Measurements from ENCODE around the gene REV3L. TPM values are rescaled to one million over a fixed set of nuclear protein-coding genes. Genes with fewer than 3 reads are reported as not detected.
"Not testable (repeated sequence)": the region's sequence is repeated elsewhere in the genome, so short reads cannot be mapped to it uniquely, and the experiment has no call there.

Gene REV3L
- total RNA-seq, 2 donors from 2014 or later: 18.9 to 19.8 TPM

DNA sequence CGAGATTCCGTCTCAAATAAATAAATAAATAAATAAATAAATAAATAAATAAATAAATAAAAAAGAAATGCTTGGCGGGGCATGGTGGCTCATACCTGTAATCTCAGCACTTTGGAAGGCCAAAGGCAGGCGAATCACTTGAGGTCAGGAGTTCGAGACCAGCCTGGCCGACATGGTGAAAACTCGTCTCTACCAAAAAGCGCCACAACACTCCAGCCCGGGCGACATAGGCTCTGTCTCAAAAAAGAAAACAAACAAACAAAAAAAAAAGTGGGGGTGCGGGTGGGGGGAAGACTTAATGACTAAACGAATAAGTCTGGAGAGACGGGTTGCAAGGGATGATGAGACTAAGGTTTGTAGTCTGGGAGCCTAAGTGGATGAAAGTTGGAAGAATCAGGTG, 225.0 kb downstream of the REV3L start:
- H3K36me3 Mint-ChIP-seq (ENCODE audit: low read depth): peaks cover 4% of the 10 kb centered on the region
- ATAC-seq (no peak), DNase-seq (no peak)
- no peaks in the 10 kb centered on the region for H3K9me3 ChIP-seq (ENCODE audit: control insufficient read depth, low read length, poor library complexity, severe bottlenecking)
- H3K27me3 Mint-ChIP-seq: peaks cover 21% of the 10 kb centered on the region
- no peak overlapping the region for H3K4me3 Mint-ChIP-seq
- H3K4me1 Mint-ChIP-seq: peaks cover 15% of the 10 kb centered on the region
- H3K27ac Mint-ChIP-seq: peak overlapping the region; percentile 93

DNA sequence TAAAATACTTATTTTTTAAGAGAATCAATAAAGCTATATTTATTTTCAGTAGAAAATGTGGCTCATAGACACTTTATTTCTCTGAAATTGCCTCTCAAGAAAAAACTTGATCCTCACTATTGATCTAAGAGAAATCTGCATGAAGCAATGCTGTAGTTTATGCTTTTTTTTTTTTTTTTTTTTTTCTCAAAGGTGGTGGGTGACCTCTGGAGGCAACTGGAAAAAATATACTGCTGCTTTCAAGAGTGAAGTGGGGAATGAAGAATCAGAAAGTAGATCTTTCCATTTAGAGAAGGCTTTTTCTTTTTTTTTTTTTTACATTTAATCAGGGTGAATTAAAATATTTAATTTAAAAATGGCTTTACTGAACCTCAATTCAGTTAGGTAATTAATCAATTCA, 226.4 kb downstream of the REV3L start:
- Mint-ChIP-seq H3K4me1 (peaks cover 15% of the 10 kb centered on the region), H3K27me3 (peaks cover 21% of the 10 kb centered on the region), H3K36me3 (ENCODE audit: low read depth) (peaks cover 4% of the 10 kb centered on the region), H3K27ac (no peak overlapping the region), H3K4me3 (no peak overlapping the region)
- ATAC-seq: no peak
- H3K9me3 ChIP-seq (ENCODE audit: control insufficient read depth, low read length, poor library complexity, severe bottlenecking): no peaks in the 10 kb centered on the region
- no peak for DNase-seq

DNA sequence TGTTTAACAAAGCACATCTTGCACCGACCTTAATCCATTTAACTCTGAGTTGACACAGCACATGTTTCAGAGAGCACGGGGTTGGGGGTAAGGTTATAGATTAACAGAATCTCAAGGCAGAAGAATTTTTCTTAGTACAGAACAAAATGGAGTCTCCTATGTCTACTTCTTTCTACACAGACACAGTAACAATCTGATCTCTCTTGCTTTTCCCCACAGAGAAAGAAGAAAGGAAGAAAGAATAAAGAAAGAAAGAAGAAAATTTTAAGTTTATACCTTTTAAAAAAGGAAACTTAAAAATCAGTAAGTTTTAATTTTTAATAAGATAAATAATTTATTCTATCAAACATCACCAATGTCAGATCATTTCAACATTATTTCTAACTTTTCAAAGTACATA, 227.2 kb downstream of the REV3L start:
- H3K4me3 Mint-ChIP-seq; ATAC-seq; H3K36me3 Mint-ChIP-seq (ENCODE audit: low read depth); H3K27ac Mint-ChIP-seq; H3K9me3 ChIP-seq (ENCODE audit: control insufficient read depth, low read length, poor library complexity, severe bottlenecking); DNase-seq: not testable (repeated sequence)
- H3K27me3 Mint-ChIP-seq: peaks cover 21% of the 10 kb centered on the region
- H3K4me1 Mint-ChIP-seq: peaks cover 13% of the 10 kb centered on the region

DNA sequence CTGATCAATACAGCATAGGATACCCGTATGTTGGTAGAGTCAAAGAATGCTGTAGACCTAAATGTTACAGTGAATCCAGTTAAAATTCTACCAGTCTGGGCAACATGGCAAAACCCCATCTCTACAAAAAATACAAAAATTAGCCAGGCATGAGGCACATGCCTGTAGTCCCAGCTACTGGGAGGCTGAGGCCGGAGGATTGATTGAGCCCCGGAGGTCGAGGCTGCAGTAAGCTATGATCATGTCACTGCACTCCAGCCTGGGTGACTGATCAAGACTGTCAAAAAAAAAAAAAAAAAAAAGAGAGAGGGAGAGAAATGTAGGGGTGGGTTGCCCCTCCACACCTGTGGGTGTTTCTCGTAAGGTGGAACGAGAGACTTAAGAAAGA, 228.2 kb downstream of the REV3L start:
- Mint-ChIP-seq H3K4me1 (peaks cover 9% of the 10 kb centered on the region), H3K27ac (no peak overlapping the region)

DNA sequence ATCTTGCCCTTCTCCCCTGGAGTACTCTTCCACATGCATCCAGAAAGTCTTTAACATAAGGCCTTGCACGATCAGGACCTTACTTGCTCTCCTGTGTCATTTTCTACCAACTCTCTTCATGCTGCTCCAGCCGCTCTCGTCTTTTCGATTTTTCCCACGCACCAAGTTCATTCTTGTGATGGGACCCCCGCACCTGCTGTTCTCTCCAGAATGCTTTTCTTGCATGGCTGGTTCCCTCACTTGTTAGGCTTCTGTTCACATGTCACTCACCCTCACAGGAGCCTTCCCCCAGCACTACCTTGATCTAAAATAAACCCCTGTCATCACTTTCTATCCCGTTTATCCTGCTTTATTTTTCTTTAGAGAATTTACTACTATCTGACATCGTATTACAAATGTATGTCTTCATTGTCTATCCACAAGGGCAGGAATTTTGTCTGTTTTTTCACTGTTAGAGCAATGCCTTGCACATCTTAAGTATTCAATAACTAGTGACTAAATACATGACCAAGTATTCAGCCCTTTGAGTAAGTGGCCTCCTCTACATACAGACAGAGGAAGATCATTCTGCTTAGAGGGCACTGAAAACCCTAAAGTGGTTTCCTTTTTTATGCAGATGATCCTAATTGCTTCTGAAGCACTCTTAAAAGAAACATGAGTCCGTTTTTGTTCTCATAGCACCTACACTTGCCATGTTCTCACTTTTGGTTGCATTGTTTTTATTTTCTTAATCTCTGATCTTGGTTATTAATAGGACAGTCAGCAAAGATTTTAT, 228.8 kb downstream of the REV3L start:
- ATAC-seq: no peak
- no peak overlapping the region for H3K27ac Mint-ChIP-seq
- H3K27me3 Mint-ChIP-seq: peaks cover 21% of the 10 kb centered on the region
- no peaks in the 10 kb centered on the region for H3K9me3 ChIP-seq (ENCODE audit: control insufficient read depth, low read length, poor library complexity, severe bottlenecking)
- H3K4me1 Mint-ChIP-seq: peaks cover 9% of the 10 kb centered on the region
- no peak for DNase-seq
- H3K4me3 Mint-ChIP-seq: no peak overlapping the region
- peaks cover 4% of the 10 kb centered on the region for H3K36me3 Mint-ChIP-seq (ENCODE audit: low read depth)

More for the DNA sequence above, 228.2 kb downstream of the REV3L start:
- ATAC-seq: no peak
- Mint-ChIP-seq H3K36me3 (ENCODE audit: low read depth) (peaks cover 4% of the 10 kb centered on the region), H3K4me3 (no peak overlapping the region), H3K27me3 (peaks cover 21% of the 10 kb centered on the region)
- H3K9me3 ChIP-seq (ENCODE audit: control insufficient read depth, low read length, poor library complexity, severe bottlenecking): no peaks in the 10 kb centered on the region
- no peak for DNase-seq

DNA sequence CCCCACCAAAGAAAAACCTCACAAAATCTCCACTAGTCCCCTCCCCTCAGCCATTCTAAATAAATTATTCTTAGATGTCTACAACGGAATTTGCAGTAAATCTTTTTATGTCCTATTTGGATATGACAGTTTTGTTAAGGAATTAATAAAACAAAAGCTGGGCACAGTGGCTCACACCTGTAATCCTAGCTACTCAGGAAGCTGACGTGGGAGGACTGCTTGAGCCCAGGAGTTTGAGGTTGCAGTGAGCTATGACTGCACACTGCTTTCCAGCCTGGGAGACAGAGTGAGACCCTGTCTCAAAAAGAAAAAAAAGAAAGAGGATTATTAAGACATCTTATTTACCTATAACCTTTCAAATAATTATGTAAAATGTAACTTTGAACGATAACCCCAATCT, 230.3 kb downstream of the REV3L start:
- Mint-ChIP-seq H3K27ac (no peak overlapping the region), H3K27me3 (peaks cover 21% of the 10 kb centered on the region), H3K36me3 (ENCODE audit: low read depth) (peaks cover 4% of the 10 kb centered on the region), H3K4me3 (no peak overlapping the region), H3K4me1 (peaks cover 2% of the 10 kb centered on the region)
- ATAC-seq: no peak
- no peaks in the 10 kb centered on the region for H3K9me3 ChIP-seq (ENCODE audit: control insufficient read depth, low read length, poor library complexity, severe bottlenecking)
- no peak for DNase-seq

DNA sequence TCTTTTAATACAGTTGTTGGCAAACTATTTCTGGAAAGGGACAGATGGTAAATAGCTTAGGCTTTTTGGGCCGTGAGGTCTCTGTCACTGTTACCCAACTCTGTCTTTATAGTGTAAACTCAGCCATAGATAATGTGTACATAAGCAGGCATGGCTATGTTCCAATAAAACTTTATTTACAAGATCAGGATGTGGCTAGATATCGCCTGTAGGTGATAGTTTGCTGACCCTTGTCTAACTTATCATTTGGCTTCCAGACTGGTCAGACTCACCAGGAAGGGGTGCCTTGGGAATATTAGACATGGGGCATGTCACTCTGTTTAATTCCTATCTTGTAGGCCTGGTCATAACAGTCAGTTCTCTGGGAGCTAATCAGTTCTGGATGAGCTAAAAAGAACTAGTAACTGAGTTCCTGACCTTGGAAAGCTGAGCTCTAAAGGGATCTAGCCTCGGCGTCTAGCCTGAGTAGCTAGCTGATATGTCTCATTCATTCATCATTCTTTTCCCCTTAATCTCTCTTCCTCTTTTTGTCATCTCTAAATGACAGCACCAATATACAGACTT, 232.1 kb downstream of the REV3L start:
- Mint-ChIP-seq H3K4me3 (no peak overlapping the region), H3K4me1 (peaks cover 2% of the 10 kb centered on the region), H3K36me3 (ENCODE audit: low read depth) (peaks cover 7% of the 10 kb centered on the region), H3K27ac (no peak overlapping the region), H3K27me3 (peaks cover 23% of the 10 kb centered on the region)
- H3K9me3 ChIP-seq (ENCODE audit: control insufficient read depth, low read length, poor library complexity, severe bottlenecking): no peaks in the 10 kb centered on the region
- ATAC-seq (no peak), DNase-seq (no peak)

Other genes with a start within 250 kb of the REV3L start
- gene TRAF3IP2, start 122.7 kb upstream of the REV3L start, total RNA-seq: 10 to 100 TPM; 19.9 to 33.5 TPM

All from T-helper 17 cell (primary cell).